HL-60/S4 treated with retinoic acid at 250 ng/mL for 4 days and 3 days (cell line): ENCODE data around the gene CMC4.

Source experiments
- in situ Hi-C: fragments of 300-500 bp; cut with MboI; formaldehyde crosslinking; loops from 2 replicates; pipeline ENCODE4 v1.7.0; 2022; ENCODE audit warnings: low sequenced_read_pairs

Gene CMC4, protein sequence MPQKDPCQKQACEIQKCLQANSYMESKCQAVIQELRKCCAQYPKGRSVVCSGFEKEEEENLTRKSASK

DNA sequence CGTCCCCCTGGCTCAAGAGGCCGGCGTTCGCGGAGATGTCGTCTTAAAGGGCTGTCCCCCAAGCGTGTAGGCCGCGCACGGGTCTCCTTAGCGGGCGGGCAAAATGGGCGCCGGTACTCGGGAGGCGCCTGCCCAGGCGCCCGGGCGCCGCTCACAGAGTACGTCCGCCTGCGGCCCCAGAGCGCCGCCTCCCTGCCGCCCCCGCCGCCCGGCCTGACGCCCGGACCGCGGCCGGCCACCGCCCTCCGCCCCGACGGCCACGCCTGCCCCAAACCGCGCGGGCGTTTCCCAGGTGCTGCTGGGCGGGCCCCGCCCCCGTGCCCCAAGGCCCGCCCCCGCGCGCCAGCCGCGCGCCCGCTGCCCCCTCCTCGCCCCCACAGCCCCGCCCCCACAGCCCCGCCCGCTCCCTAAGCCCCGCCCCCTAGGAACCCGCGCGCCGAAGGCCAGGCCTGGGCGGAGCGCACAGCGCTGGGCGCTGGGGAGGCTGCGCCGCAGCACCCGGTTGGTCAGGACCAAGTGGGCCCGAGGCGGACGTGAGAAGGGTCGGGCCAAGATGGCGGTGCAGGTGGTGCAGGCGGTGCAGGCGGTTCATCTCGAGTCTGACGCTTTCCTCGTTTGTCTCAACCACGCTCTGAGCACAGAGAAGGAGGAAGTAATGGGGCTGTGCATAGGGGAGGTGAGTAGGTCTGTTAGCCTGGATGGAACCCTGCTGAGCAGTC, at the start of gene CMC4, which contains the start of the genes BRCC3 and MTCP1:
Gene CMC4, minus strand, starts transcription at position 162 of the 719 bp plus-strand sequence. CDS start 7,113 bp downstream, outside the sequence.
Gene BRCC3, plus strand, starts transcription at position 534 of the 719 bp plus-strand sequence. Its CDS starts 20 bp downstream, at position 554.
Gene MTCP1, minus strand, starts transcription at position 162 of the 719 bp plus-strand sequence. CDS start 5,126 bp downstream, outside the sequence.
- in situ Hi-C loops: no loop called here

DNA sequence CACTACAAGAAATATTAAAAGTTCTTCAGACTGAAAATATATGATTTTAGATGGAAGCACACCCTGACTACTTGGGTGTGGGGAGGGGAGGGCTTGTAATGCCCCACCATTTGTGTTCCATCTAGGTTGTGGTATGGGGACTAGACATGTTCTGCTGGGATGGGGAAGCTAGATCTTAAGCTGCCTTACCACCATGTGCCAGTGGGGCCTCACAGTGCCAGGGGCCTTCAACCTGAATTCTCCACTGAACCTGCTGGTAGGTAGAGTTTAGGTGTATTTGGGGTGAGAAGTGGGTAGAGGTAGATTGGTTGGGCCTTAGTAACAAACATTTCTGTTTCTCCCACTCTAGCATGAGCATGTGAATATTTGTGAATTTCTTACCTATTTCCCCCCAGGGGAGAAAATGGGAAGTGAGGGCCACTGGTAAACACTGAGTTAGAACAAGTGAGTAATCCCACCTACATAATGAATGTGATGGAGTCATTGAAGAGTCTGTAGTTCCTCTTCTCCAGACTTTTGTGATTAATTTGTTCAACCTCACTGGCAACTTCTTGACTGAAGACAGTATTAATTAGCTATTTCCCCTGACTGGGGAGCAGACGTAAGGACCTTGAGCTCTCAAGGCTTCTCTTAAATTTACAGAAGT, 44.4 kb upstream of the CMC4 start:
- in situ Hi-C loops: no loop called here

DNA sequence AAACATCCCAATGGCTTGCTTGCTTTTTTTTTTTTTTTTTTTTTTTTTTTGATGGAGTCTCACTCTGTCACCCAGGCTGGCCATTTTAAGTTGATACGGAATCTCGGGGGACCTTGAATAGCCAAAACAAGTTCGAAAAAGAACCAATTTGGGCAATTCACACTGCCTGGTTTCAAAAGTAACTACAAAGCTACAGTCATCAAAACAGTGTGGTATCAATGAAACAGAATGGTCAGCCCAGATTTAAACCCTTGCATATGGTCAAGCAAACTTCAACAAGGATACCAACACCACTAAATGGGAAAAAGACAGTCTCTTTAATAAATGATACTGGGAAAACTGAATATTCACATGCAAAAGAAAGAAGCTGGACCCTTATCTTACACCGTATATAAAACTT, 42.2 kb upstream of the CMC4 start:
- in situ Hi-C loops: no loop called here

DNA sequence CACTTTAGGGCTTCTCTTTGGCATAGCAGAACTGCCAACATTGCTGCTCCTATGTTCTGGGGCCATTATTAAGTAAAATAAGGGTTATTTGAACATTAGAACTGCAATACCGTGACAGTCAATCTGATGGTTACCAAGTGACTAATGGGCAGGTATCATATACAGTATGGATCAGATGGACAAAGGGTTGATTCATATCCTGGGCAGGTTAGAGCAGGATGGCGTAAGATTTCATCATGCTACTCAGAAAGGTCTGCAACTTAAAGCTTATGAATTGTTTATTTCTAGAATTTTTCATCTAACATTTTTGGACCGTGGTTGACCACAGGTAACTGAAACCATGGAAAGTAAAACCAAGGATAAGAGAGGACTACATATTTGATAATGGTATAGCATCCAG, 41.2 kb upstream of the CMC4 start:
- in situ Hi-C loops: no loop called here

- in situ Hi-C loops: no loop called here
Measured at GRCh38 chrX:155108427-155108826, 37.5 kb upstream of the CMC4 start.

GRCh38 chrX:155105919-155106318, 35.0 kb upstream of the CMC4 start:
- in situ Hi-C loops: no loop called here

DNA sequence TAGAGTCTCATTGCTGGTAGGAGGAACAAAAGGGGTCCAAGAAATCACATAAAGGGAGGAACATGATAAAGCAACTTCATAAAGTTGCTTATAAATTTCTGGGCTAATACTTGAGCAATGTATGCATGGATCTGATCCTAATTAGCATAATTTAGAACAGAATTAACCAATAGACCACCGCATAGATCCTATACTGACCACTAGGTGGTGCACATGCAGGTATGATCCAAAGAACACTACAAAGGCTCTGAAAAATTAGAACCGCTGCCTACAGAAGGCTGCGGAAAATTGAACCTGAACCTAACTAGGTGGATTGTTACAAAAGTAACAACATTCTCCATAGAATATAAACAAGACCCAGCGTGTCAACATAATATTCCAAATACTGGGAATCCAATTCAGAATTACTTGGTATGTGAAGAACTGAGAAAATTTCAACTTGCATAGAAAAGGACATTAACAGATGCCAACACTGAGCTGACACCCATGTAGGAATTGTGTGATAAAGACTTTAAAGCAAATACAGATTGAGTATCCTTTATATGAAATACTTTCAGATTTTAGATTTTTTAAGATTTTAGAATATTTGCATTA, 23.6 kb upstream of the CMC4 start:
- in situ Hi-C loops: no loop called here

GRCh38 chrX:155086961-155087735, 16.2 kb upstream of the CMC4 start:
- in situ Hi-C loops: no loop called here

DNA sequence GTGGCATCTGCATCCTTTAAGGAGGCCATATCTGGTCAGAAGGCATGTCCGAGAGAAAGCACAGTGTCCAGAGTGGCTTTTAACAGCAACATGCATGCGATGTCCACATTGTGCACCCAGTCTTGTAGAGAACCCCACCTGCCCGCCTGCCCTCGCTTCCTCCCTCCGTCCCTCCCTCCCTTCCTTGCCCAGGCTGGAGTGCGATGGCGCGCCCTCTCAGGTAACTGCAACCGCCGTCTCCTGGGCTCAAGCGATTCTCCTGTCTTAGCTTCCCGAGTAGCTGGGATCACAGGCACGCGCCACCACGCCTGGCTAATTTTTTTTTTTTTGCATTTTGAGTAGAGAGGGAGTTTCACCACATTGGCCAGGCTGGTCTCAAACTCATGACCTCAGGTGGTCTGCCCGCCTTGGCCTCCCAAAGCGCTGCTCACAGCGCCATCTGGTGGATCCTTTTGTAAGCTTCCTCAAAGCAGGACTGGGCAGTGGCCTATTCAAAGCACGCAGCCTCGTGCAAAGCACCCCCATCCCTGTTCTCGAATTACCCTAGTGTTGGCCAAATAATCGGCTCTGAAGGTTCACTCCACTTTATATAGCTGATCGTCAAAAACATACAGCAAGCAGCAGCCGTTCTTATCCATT, 15.4 kb upstream of the CMC4 start:
- in situ Hi-C loops: no loop called here

- in situ Hi-C loops: no loop called here
Measured at GRCh38 chrX:155071694-155072280, 851 bp upstream of the CMC4 start.

- in situ Hi-C loops: no loop called here
Measured at GRCh38 chrX:155070663-155070974, 317 bp downstream of the CMC4 start.

- in situ Hi-C loops: no loop called here
Measured at GRCh38 chrX:155070038-155070437, 898 bp downstream of the CMC4 start.

- in situ Hi-C loops: no loop called here
Measured at GRCh38 chrX:155069414-155069813, 1.5 kb downstream of the CMC4 start.

- in situ Hi-C loops: no loop called here
Measured at GRCh38 chrX:155068165-155068564, 2.8 kb downstream of the CMC4 start.

DNA sequence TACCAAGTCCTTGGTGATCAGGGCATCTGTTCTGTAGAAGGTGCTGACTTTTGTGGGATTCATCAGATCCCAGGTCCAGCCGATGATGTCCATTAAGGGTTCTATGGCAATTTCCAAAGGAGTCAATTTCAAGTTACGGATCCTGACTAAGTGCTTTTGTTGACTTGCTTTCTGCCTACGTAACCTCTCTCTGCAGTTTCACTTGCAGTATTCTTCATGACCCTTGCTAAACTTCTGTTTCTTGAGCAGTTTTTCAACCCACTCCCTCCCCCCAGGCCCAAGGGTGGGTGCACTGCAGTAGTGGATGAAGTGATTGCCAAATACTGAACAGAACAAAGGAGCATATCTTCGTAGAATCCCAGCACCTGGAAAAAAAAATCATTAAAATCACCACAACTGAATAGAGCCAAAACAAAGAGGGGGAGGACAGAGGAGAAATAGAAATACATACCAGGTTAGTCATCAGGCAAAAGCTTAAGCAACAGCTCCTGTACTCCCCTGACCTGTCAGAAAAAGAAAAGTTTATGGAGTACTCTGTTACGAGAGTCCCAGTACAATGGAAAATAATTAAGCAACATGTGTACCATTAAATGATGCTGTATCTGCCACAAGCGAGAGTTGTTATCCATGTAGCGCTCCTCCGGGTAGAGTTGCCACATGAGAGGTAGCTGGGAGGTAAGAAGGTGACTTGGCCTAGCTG, 5.8 kb downstream of the CMC4 start:
- in situ Hi-C loops: no loop called here

DNA sequence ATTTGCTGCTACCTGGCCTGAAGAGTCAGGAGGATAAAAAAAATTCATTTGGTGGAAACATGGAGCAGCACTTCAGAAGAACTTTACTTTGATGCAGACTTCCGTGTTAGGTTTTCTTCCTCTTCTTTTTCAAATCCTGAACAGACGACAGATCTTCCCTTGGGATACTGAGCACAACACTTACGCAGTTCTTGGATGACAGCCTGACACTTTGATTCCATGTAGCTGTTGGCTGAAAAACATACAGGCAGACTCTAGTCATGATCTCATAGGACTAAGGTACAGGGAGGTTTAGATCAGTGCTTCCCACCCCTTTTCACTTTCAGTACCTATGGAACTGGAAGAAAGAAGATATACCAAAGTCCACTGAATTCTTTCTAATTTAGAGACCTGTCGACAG, 9.2 kb downstream of the CMC4 start:
- in situ Hi-C loops: no loop called here

- in situ Hi-C loops: no loop called here
Measured at GRCh38 chrX:155056877-155057792, 13.8 kb downstream of the CMC4 start.

DNA sequence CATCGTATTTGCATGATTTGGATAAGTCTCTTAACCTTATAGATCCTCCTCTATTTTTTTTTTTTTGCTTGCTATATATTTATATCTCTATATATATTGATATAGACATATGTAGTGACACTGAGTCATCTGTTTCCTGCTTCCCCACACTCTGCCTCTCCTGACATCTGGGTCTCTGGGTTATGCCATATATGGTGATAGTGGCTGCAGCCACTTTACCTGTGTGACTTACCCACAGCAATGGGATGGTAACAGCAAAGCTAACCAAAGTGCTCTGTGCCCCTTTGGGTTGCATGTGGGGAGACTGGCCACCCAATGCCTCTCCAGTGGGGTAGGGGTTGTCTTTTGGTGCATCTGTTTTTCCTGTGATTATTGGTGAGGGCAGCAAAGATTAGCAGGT, 14.5 kb downstream of the CMC4 start:
- in situ Hi-C loops: no loop called here

- in situ Hi-C loops: no loop called here
Measured at GRCh38 chrX:155055494-155055893, 15.4 kb downstream of the CMC4 start.
